Mesothelial cell of epicardium (in vitro differentiated cells): ENCODE results near the gene KRT34. TPM values are rescaled to one million over a fixed set of nuclear protein-coding genes. Genes with fewer than 3 reads are reported as not detected.
A peak's percentile ranks its signal among the peaks of the same experiment; 100 is the strongest.
"Not testable (repeated sequence)": the region's sequence is repeated elsewhere in the genome, so short reads cannot be mapped to it uniquely, and the experiment has no call there.

Source experiments
- DNase-seq, 2 experiments: peaks; one replicate each; pipeline ENCODE4 v3.0.0; 2021; ENCODE audit warnings: low spot score in 2 of 2; ENCODE audit not compliant: unreplicated experiment in 2 of 2
- H3K27ac Mint-ChIP-seq: 2 replicates; pipeline ENCODE4 v1.8.0; 2021; ENCODE audit warnings: mixed read lengths
- H3K27me3 Mint-ChIP-seq: 2 replicates; pipeline ENCODE4 v1.8.0; 2021; ENCODE audit warnings: low read depth, mixed read lengths
- H3K36me3 Mint-ChIP-seq: 2 replicates; pipeline ENCODE4 v1.8.0; 2021; ENCODE audit warnings: mixed read lengths
- H3K4me1 Mint-ChIP-seq: 2 replicates; pipeline ENCODE4 v1.8.0; 2021; ENCODE audit warnings: mixed read lengths
- H3K4me3 Mint-ChIP-seq: 2 replicates; pipeline ENCODE4 v1.8.0; 2021; ENCODE audit warnings: mild to moderate bottlenecking, moderate library complexity, mixed read lengths
- H3K9me3 Mint-ChIP-seq: 2 replicates; pipeline ENCODE4 v1.8.0; 2021; ENCODE audit warnings: mixed read lengths
- CTCF ChIP-seq: fragments of 200-600 bp; sonication (generic); IDR thresholded peaks from one replicate; pipeline ENCODE4 v1.5.0; 2021; ENCODE audit warnings: antibody characterized with exemption; ENCODE audit not compliant: unreplicated experiment
- total RNA-seq: library from RNA; stranded (reverse); gene quantifications from 3 replicates; pipeline ENCODE4 v1.2.1, GENCODE V29; 2021

Gene KRT34
- total RNA-seq, 1 donor from 2014 or later, result not detected

- H3K9me3 Mint-ChIP-seq, result no peaks in the 10 kb centered on the region
- H3K4me3 Mint-ChIP-seq, result no peak overlapping the region
- H3K27me3 Mint-ChIP-seq, result no peaks in the 10 kb centered on the region
- H3K27ac Mint-ChIP-seq, result peak overlapping the region; percentile 30
- no peak for DNase-seq
- H3K4me1 Mint-ChIP-seq, result peaks cover 56% of the 10 kb centered on the region
- H3K36me3 Mint-ChIP-seq, result no peaks in the 10 kb centered on the region
- TF ChIP-seq CTCF, result no peak
Observed at GRCh38 chr17:41403404-41404023, 21.4 kb upstream of the KRT34 start.

GRCh38 chr17:41402161-41402560 lies 20.1 kb upstream of the KRT34 start:
- no peak for TF ChIP-seq CTCF
- Mint-ChIP-seq H3K9me3 (no peaks in the 10 kb centered on the region), H3K4me3 (no peak overlapping the region), H3K27ac (peak overlapping the region; percentile 80), H3K27me3 (no peaks in the 10 kb centered on the region), H3K36me3 (no peaks in the 10 kb centered on the region), H3K4me1 (peaks cover 56% of the 10 kb centered on the region)
- DNase-seq, result no peak

GRCh38 chr17:41396996-41397660 lies 15.0 kb upstream of the KRT34 start, which contains the start of gene KRT31:
KRT31 (minus strand) TSS chr17:41397608; CDS start chr17:41397539, 69 bp downstream.
- no peak within 1 kb of the TSS for H3K4me3 Mint-ChIP-seq
- DNase-seq, result no peak
- no peaks in the 10 kb centered on the region for H3K9me3 Mint-ChIP-seq
- no peaks in the 10 kb centered on the region for H3K27me3 Mint-ChIP-seq
- no peak for TF ChIP-seq CTCF
- H3K36me3 Mint-ChIP-seq, result no peaks in the 10 kb centered on the region
- H3K4me1 Mint-ChIP-seq, result peaks cover 36% of the 10 kb centered on the region
- H3K27ac Mint-ChIP-seq, result no peak within 1 kb of the TSS

- Mint-ChIP-seq H3K9me3 (no peaks in the 10 kb centered on the region), H3K27ac (no peak overlapping the region), H3K27me3 (no peaks in the 10 kb centered on the region), H3K4me1 (peaks cover 36% of the 10 kb centered on the region), H3K36me3 (no peaks in the 10 kb centered on the region), H3K4me3 (no peak overlapping the region)
- TF ChIP-seq CTCF, result no peak
- no peak for DNase-seq
Observed at GRCh38 chr17:41396340-41396739, 14.2 kb upstream of the KRT34 start.

- no peak overlapping the region for H3K27ac Mint-ChIP-seq
- peaks cover 39% of the 10 kb centered on the region for H3K4me1 Mint-ChIP-seq
- H3K27me3 Mint-ChIP-seq, result no peaks in the 10 kb centered on the region
- no peak for DNase-seq
- H3K36me3 Mint-ChIP-seq, result no peaks in the 10 kb centered on the region
- H3K4me3 Mint-ChIP-seq, result no peak overlapping the region
- H3K9me3 Mint-ChIP-seq, result no peaks in the 10 kb centered on the region
- no peak for TF ChIP-seq CTCF
Observed at GRCh38 chr17:41395611-41396010, 13.5 kb upstream of the KRT34 start.

GRCh38 chr17:41395044-41395443 lies 12.9 kb upstream of the KRT34 start:
- not testable (repeated sequence) for H3K4me3 Mint-ChIP-seq, H3K27me3 Mint-ChIP-seq, H3K27ac Mint-ChIP-seq, H3K36me3 Mint-ChIP-seq, H3K9me3 Mint-ChIP-seq, DNase-seq
- H3K4me1 Mint-ChIP-seq, result peaks cover 37% of the 10 kb centered on the region
